ENCODE data around the gene FBXL7. TPM values are rescaled to one million over a fixed set of nuclear protein-coding genes. Genes with fewer than 3 reads are reported as not detected.

Gene FBXL7
- polyA plus RNA-seq, 1 donor from 2014 or later: 0.24 TPM

DNA sequence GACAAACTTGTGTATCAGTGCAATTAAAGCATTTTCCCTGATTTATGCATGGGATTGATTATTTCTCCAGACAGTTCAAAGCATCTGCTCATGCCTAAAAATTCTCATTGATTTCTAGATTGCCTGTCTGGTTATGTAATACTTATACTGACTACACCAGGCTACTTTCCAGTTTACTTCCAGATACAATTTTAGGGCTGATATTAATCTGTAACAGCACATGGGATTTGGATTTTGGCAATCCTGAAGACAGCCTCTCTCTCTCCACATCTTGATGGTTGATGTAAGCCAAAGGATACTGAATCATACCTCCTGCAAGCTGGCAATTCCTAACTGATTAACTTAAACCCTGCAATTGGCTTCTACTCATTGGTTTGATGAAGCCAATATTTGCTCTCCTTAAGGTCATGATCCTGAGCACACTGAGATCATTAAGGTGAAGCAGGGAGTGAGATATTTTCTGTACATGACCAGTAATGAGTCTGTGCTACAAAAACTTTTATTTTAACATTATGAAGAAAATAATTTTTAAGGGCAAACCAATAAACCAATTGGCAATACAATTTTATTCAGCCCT lies 25.7 kb upstream of the FBXL7 start:
- Histone ChIP-seq H3F3A (ENCODE audit: insufficient read depth, low read length, poor library complexity, severe bottlenecking) (no peaks in the 10 kb centered on the region), H3K4me2 (ENCODE audit: low read length) (no peak overlapping the region), H3K79me2 (replicated peaks; ENCODE audit: insufficient read depth, low read length) (no peaks in the 10 kb centered on the region), H3K27me3 (ENCODE audit: insufficient read depth, low read depth, low read length) (no peaks in the 10 kb centered on the region), H4K20me1 (ENCODE audit: insufficient read depth) (no peaks in the 10 kb centered on the region), H3K9me2 (ENCODE audit: insufficient read depth, low read length) (no peaks in the 10 kb centered on the region), H3K36me3 (ENCODE audit: insufficient read depth, low read length) (no peaks in the 10 kb centered on the region), H3K4me3 (ENCODE audit: low read length) (no peak overlapping the region), H2AFZ (ENCODE audit: low read depth, low read length) (no peak overlapping the region), H3K9ac (ENCODE audit: low read length) (no peak overlapping the region), H3K9me3 (ENCODE audit: low read length) (no peaks in the 10 kb centered on the region), H3K27ac (ENCODE audit: low read length) (no peak overlapping the region)
- no peak for TF ChIP-seq SMC3 (conservative IDR thresholded peaks at IDR 0.05; ENCODE audit: poor library complexity)
- TF ChIP-seq, protein P1, sequence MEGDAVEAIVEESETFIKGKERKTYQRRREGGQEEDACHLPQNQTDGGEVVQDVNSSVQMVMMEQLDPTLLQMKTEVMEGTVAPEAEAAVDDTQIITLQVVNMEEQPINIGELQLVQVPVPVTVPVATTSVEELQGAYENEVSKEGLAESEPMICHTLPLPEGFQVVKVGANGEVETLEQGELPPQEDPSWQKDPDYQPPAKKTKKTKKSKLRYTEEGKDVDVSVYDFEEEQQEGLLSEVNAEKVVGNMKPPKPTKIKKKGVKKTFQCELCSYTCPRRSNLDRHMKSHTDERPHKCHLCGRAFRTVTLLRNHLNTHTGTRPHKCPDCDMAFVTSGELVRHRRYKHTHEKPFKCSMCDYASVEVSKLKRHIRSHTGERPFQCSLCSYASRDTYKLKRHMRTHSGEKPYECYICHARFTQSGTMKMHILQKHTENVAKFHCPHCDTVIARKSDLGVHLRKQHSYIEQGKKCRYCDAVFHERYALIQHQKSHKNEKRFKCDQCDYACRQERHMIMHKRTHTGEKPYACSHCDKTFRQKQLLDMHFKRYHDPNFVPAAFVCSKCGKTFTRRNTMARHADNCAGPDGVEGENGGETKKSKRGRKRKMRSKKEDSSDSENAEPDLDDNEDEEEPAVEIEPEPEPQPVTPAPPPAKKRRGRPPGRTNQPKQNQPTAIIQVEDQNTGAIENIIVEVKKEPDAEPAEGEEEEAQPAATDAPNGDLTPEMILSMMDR (IDR thresholded peaks at IDR 0.05; ENCODE audit: poor library complexity, severe bottlenecking): no peak

DNA sequence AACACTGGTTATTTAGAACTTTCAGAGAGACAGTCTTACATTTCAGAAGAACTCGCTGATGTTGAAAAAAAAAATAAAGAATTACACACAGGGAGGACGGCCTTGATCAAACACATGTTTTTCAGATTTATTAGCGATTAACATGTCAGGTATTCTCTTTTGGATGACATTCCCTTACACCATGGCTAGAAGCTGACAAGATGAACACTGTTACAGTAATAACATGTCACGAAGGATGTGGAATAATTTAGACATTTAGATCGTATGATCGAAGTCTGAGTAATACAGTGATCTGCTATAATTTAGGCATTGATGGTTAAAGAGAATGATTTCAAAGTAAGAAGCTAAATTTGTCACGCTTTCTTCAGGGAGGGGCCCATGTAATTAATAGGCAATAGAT lies 24.6 kb upstream of the FBXL7 start:
- no peaks in the 10 kb centered on the region for H3K36me3 ChIP-seq (ENCODE audit: insufficient read depth, low read length)
- no peaks in the 10 kb centered on the region for H4K20me1 ChIP-seq (ENCODE audit: insufficient read depth)
- no peaks in the 10 kb centered on the region for H3K9me3 ChIP-seq (ENCODE audit: low read length)
- no peak overlapping the region for H3K27ac ChIP-seq (ENCODE audit: low read length)
- H3K9me2 ChIP-seq (ENCODE audit: insufficient read depth, low read length): no peaks in the 10 kb centered on the region
- H3K4me3 ChIP-seq (ENCODE audit: low read length): peak overlapping the region; percentile 12
- no peak overlapping the region for H2AFZ ChIP-seq (ENCODE audit: low read depth, low read length)
- H3K4me2 ChIP-seq (ENCODE audit: low read length): no peak overlapping the region
- H3K79me2 ChIP-seq (replicated peaks; ENCODE audit: insufficient read depth, low read length): no peaks in the 10 kb centered on the region
- no peak overlapping the region for H3K9ac ChIP-seq (ENCODE audit: low read length)
- no peaks in the 10 kb centered on the region for H3F3A ChIP-seq (ENCODE audit: insufficient read depth, low read length, poor library complexity, severe bottlenecking)
- no peaks in the 10 kb centered on the region for H3K27me3 ChIP-seq (ENCODE audit: insufficient read depth, low read depth, low read length)
- peak; percentile 98 for TF ChIP-seq EP300 (conservative IDR thresholded peaks at IDR 0.05; ENCODE audit: poor library complexity, severe bottlenecking)
- TF ChIP-seq POLR2AphosphoS5 (IDR thresholded peaks at IDR 0.05): peak; percentile 96
- no peak for TF ChIP-seq SMC3 (conservative IDR thresholded peaks at IDR 0.05; ENCODE audit: poor library complexity)

DNA sequence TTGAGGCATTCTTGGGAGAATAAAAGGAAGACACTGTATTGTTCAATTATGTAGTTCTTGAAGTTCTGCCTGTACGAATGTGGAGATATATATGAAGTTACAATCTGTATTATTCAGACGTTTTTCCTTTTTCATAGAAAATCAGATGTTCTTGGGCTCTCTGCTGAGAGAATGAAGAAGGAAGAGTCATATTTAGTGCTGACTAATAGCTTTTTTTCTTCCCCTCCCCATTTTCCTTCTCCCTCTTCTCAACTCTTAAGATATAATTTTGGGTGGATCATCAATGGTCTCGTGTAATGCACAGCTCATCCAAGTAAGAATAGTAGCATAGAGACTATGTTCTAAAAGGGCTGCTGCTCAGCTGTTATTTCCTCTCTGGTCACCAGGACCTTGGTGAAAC lies 23.0 kb upstream of the FBXL7 start:
- Histone ChIP-seq H3K36me3 (ENCODE audit: insufficient read depth, low read length) (no peaks in the 10 kb centered on the region), H3K27ac (ENCODE audit: low read length) (no peak overlapping the region), H2AFZ (ENCODE audit: low read depth, low read length) (no peak overlapping the region), H3F3A (ENCODE audit: insufficient read depth, low read length, poor library complexity, severe bottlenecking) (no peaks in the 10 kb centered on the region), H4K20me1 (ENCODE audit: insufficient read depth) (no peaks in the 10 kb centered on the region), H3K9ac (ENCODE audit: low read length) (no peak overlapping the region), H3K9me2 (ENCODE audit: insufficient read depth, low read length) (no peaks in the 10 kb centered on the region), H3K9me3 (ENCODE audit: low read length) (no peaks in the 10 kb centered on the region), H3K4me3 (ENCODE audit: low read length) (no peak overlapping the region), H3K4me2 (ENCODE audit: low read length) (no peak overlapping the region), H3K27me3 (ENCODE audit: insufficient read depth, low read depth, low read length) (no peaks in the 10 kb centered on the region), H3K79me2 (replicated peaks; ENCODE audit: insufficient read depth, low read length) (no peaks in the 10 kb centered on the region)
- no peak for TF ChIP-seq POLR2AphosphoS5 (IDR thresholded peaks at IDR 0.05)

DNA sequence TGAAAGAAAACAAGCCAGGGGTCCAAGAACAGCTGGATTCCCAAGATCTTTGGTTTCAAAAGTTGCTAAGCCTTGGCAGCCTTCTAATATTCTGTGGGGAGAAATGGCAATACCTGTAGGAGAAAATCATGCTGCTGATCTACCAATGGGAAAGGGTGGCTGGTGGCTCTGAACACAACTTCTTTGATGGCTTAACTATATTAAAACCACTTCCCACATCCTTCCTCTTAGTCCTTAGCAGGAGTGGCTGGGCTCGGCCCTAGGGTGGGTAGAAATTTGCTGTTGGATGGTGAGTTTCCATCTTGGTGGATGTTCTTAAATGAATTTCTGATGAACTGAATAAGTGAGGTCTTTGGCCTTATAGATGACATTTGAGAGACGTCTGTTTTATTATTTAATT lies 19.5 kb upstream of the FBXL7 start:
- Histone ChIP-seq H4K20me1 (ENCODE audit: insufficient read depth) (no peaks in the 10 kb centered on the region), H3F3A (ENCODE audit: insufficient read depth, low read length, poor library complexity, severe bottlenecking) (no peaks in the 10 kb centered on the region), H3K36me3 (ENCODE audit: insufficient read depth, low read length) (no peaks in the 10 kb centered on the region), H3K4me2 (ENCODE audit: low read length) (no peak overlapping the region), H3K27ac (ENCODE audit: low read length) (no peak overlapping the region), H3K79me2 (replicated peaks; ENCODE audit: insufficient read depth, low read length) (no peaks in the 10 kb centered on the region), H3K9me2 (ENCODE audit: insufficient read depth, low read length) (no peaks in the 10 kb centered on the region), H3K9ac (ENCODE audit: low read length) (no peak overlapping the region), H2AFZ (ENCODE audit: low read depth, low read length) (no peak overlapping the region), H3K9me3 (ENCODE audit: low read length) (no peaks in the 10 kb centered on the region), H3K27me3 (ENCODE audit: insufficient read depth, low read depth, low read length) (no peaks in the 10 kb centered on the region), H3K4me3 (ENCODE audit: low read length) (no peak overlapping the region)
- TF ChIP-seq POLR2AphosphoS5 (IDR thresholded peaks at IDR 0.05) (no peak), EZH2 (IDR thresholded peaks at IDR 0.05; ENCODE audit: borderline replicate concordance, insufficient read depth, low read length, poor library complexity, severe bottlenecking) (no peak), SMC3 (conservative IDR thresholded peaks at IDR 0.05; ENCODE audit: poor library complexity) (no peak), RAD21 (conservative IDR thresholded peaks at IDR 0.05) (no peak), MXI1 (conservative IDR thresholded peaks at IDR 0.05; ENCODE audit: poor library complexity, severe bottlenecking) (no peak), TAF1 (IDR thresholded peaks at IDR 0.05; ENCODE audit: low read depth) (no peak), EP300 (conservative IDR thresholded peaks at IDR 0.05; ENCODE audit: poor library complexity, severe bottlenecking) (no peak)
- TF ChIP-seq, protein P2, sequence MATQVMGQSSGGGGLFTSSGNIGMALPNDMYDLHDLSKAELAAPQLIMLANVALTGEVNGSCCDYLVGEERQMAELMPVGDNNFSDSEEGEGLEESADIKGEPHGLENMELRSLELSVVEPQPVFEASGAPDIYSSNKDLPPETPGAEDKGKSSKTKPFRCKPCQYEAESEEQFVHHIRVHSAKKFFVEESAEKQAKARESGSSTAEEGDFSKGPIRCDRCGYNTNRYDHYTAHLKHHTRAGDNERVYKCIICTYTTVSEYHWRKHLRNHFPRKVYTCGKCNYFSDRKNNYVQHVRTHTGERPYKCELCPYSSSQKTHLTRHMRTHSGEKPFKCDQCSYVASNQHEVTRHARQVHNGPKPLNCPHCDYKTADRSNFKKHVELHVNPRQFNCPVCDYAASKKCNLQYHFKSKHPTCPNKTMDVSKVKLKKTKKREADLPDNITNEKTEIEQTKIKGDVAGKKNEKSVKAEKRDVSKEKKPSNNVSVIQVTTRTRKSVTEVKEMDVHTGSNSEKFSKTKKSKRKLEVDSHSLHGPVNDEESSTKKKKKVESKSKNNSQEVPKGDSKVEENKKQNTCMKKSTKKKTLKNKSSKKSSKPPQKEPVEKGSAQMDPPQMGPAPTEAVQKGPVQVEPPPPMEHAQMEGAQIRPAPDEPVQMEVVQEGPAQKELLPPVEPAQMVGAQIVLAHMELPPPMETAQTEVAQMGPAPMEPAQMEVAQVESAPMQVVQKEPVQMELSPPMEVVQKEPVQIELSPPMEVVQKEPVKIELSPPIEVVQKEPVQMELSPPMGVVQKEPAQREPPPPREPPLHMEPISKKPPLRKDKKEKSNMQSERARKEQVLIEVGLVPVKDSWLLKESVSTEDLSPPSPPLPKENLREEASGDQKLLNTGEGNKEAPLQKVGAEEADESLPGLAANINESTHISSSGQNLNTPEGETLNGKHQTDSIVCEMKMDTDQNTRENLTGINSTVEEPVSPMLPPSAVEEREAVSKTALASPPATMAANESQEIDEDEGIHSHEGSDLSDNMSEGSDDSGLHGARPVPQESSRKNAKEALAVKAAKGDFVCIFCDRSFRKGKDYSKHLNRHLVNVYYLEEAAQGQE (IDR thresholded peaks at IDR 0.05; ENCODE audit: borderline replicate concordance): no peak
- TF ChIP-seq, protein P1 (IDR thresholded peaks at IDR 0.05; ENCODE audit: poor library complexity, severe bottlenecking): no peak
